Measurements from ENCODE around the gene USP7. TPM values are rescaled to one million over a fixed set of nuclear protein-coding genes. Genes with fewer than 3 reads are reported as not detected.

USP7 gene
- total and polyA plus RNA-seq, 7 experiments from 2014 or later: 8.9 to 261 (median 176) TPM

GRCh38 chr16:8928467-8928957 is 35.2 kb downstream of the USP7 start:
- intact Hi-C loops (cut with micrococcal nuclease): no loop called here
- Mint-ChIP-seq H3K27ac (no peak overlapping the region), H3K4me3 (no peak overlapping the region), H3K27me3 (no peaks in the 10 kb centered on the region), H3K4me1 (peaks cover 23 to 68% (median 45%) of the 10 kb centered on the region in 7 donors), H3K36me3 (peaks cover 8 to 34% (median 24%) of the 10 kb centered on the region in 5 donors), H3K9me3 (no peaks in the 10 kb centered on the region)
- ATAC-seq (no peak), DNase-seq (no peak)
- CTCF ChIA-PET: no interaction called here
- Histone ChIP-seq H3K27me3 (ENCODE audit: control insufficient read depth in 2 of 2, insufficient read depth in 2 of 2, low read length in 2 of 2) (no peaks in the 10 kb centered on the region), H3K4me1 (ENCODE audit: control insufficient read depth in 2 of 2, insufficient read depth in 2 of 2, low read length in 2 of 2) (peaks cover 0 to 10% of the 10 kb centered on the region in 2 donors), H3K36me3 (ENCODE audit: control insufficient read depth in 2 of 3, insufficient read depth in 3 of 3, low read length in 3 of 3) (peaks cover 0 to 47% (median 16%) of the 10 kb centered on the region in 3 experiments), H3K27ac (ENCODE audit: low read depth, low read length) (no peak overlapping the region), H3K4me3 (ENCODE audit: low read length) (no peak overlapping the region), H3K9me3 (ENCODE audit: control insufficient read depth in 2 of 3, low read length in 3 of 3) (no peaks in the 10 kb centered on the region)
- POLR2A ChIA-PET: no interaction called here

GRCh38 chr16:8926827-8927226 is 36.9 kb downstream of the USP7 start:
- ChIA-PET CTCF (no interaction called here), POLR2A (no interaction called here)
- no peak for DNase-seq
- Mint-ChIP-seq H3K27me3 (no peaks in the 10 kb centered on the region), H3K4me1 (peaks cover 15 to 55% (median 40%) of the 10 kb centered on the region in 7 donors), H3K9me3 (no peaks in the 10 kb centered on the region), H3K4me3 (no peak overlapping the region), H3K27ac (peak overlapping the region in 1 of 9 donors; percentile 29), H3K36me3 (peaks cover 8 to 36% (median 24%) of the 10 kb centered on the region in 5 donors)
- peaks cover 2 to 64% (median 16%) of the 10 kb centered on the region in 3 experiments for H3K36me3 ChIP-seq (ENCODE audit: control insufficient read depth in 2 of 3, insufficient read depth in 3 of 3, low read length in 3 of 3)
- no peaks in the 10 kb centered on the region for H3K27me3 ChIP-seq (ENCODE audit: control insufficient read depth in 2 of 2, insufficient read depth in 2 of 2, low read length in 2 of 2)
- ATAC-seq: no peak
- no peaks in the 10 kb centered on the region for H3K9me3 ChIP-seq (ENCODE audit: control insufficient read depth in 2 of 3, low read length in 3 of 3)
- H3K4me1 ChIP-seq (ENCODE audit: control insufficient read depth in 2 of 2, insufficient read depth in 2 of 2, low read length in 2 of 2): no peaks in the 10 kb centered on the region
- intact Hi-C loops (cut with micrococcal nuclease): no loop called here
- no peak overlapping the region for H3K27ac ChIP-seq (ENCODE audit: low read depth, low read length)
- no peak overlapping the region for H3K4me3 ChIP-seq (ENCODE audit: low read length)

GRCh38 chr16:8925455-8925854 is 38.3 kb downstream of the USP7 start:
- Histone ChIP-seq H3K4me1 (ENCODE audit: control insufficient read depth in 2 of 2, insufficient read depth in 2 of 2, low read length in 2 of 2) (peaks cover 0 to 3% of the 10 kb centered on the region in 2 donors), H3K27me3 (ENCODE audit: control insufficient read depth in 2 of 2, insufficient read depth in 2 of 2, low read length in 2 of 2) (no peaks in the 10 kb centered on the region), H3K27ac (ENCODE audit: low read depth, low read length) (no peak overlapping the region), H3K4me3 (ENCODE audit: low read length) (no peak overlapping the region), H3K9me3 (ENCODE audit: control insufficient read depth in 2 of 3, low read length in 3 of 3) (no peaks in the 10 kb centered on the region), H3K36me3 (ENCODE audit: control insufficient read depth in 2 of 3, insufficient read depth in 3 of 3, low read length in 3 of 3) (peaks cover 14 to 78% (median 18%) of the 10 kb centered on the region in 3 experiments)
- ATAC-seq (no peak), DNase-seq (no peak)
- POLR2A ChIA-PET: no interaction called here
- no peaks in the 10 kb centered on the region for H3K9me3 Mint-ChIP-seq
- no peaks in the 10 kb centered on the region for H3K27me3 Mint-ChIP-seq
- H3K4me3 Mint-ChIP-seq: no peak overlapping the region
- CTCF ChIA-PET: no interaction called here
- H3K27ac Mint-ChIP-seq: no peak overlapping the region
- peaks cover 8 to 43% (median 24%) of the 10 kb centered on the region in 5 donors for H3K36me3 Mint-ChIP-seq
- peaks cover 9 to 58% (median 42%) of the 10 kb centered on the region in 7 donors for H3K4me1 Mint-ChIP-seq
- intact Hi-C loops (cut with micrococcal nuclease): no loop called here

GRCh38 chr16:8924214-8924613 is 39.5 kb downstream of the USP7 start:
- Histone ChIP-seq H3K4me3 (ENCODE audit: low read length) (no peak overlapping the region), H3K27ac (ENCODE audit: low read depth, low read length) (no peak overlapping the region), H3K27me3 (ENCODE audit: control insufficient read depth in 2 of 2, insufficient read depth in 2 of 2, low read length in 2 of 2) (no peaks in the 10 kb centered on the region), H3K9me3 (ENCODE audit: control insufficient read depth in 2 of 3, low read length in 3 of 3) (no peaks in the 10 kb centered on the region), H3K4me1 (ENCODE audit: control insufficient read depth in 2 of 2, insufficient read depth in 2 of 2, low read length in 2 of 2) (peaks cover 0 to 16% of the 10 kb centered on the region in 2 donors), H3K36me3 (ENCODE audit: control insufficient read depth in 2 of 3, insufficient read depth in 3 of 3, low read length in 3 of 3) (peaks cover 14 to 81% (median 20%) of the 10 kb centered on the region in 3 experiments)
- no peak overlapping the region for H3K4me3 Mint-ChIP-seq
- no peaks in the 10 kb centered on the region for H3K9me3 Mint-ChIP-seq
- intact Hi-C loops (cut with micrococcal nuclease): no loop called here
- peak overlapping the region in 8 of 9 donors; percentile 17 to 79 (median 42) for H3K27ac Mint-ChIP-seq
- no peaks in the 10 kb centered on the region for H3K27me3 Mint-ChIP-seq
- CTCF ChIA-PET: no interaction called here
- DNase-seq (no peak), ATAC-seq (no peak)
- peaks cover 16 to 67% (median 47%) of the 10 kb centered on the region in 7 donors for H3K4me1 Mint-ChIP-seq
- POLR2A ChIA-PET: no interaction called here
- peaks cover 2 to 48% (median 23%) of the 10 kb centered on the region in 5 donors for H3K36me3 Mint-ChIP-seq

GRCh38 chr16:8923199-8923598 is 40.5 kb downstream of the USP7 start:
- no peaks in the 10 kb centered on the region for H3K27me3 ChIP-seq (ENCODE audit: control insufficient read depth in 2 of 2, insufficient read depth in 2 of 2, low read length in 2 of 2)
- Mint-ChIP-seq H3K4me3 (no peak overlapping the region), H3K9me3 (no peaks in the 10 kb centered on the region), H3K27me3 (no peaks in the 10 kb centered on the region), H3K4me1 (peaks cover 11 to 67% (median 44%) of the 10 kb centered on the region in 7 donors), H3K27ac (peak overlapping the region in 1 of 9 donors; percentile 32), H3K36me3 (peaks cover 0 to 47% (median 16%) of the 10 kb centered on the region in 5 donors)
- DNase-seq (no peak), ATAC-seq (no peak)
- peaks cover 14 to 81% (median 16%) of the 10 kb centered on the region in 3 experiments for H3K36me3 ChIP-seq (ENCODE audit: control insufficient read depth in 2 of 3, insufficient read depth in 3 of 3, low read length in 3 of 3)
- H3K4me1 ChIP-seq (ENCODE audit: control insufficient read depth in 2 of 2, insufficient read depth in 2 of 2, low read length in 2 of 2): peaks cover 0 to 17% of the 10 kb centered on the region in 2 donors
- POLR2A ChIA-PET: no interaction called here
- no peaks in the 10 kb centered on the region for H3K9me3 ChIP-seq (ENCODE audit: control insufficient read depth in 2 of 3, low read length in 3 of 3)
- CTCF ChIA-PET: no interaction called here
- no peak overlapping the region for H3K27ac ChIP-seq (ENCODE audit: low read depth, low read length)
- intact Hi-C loops (cut with micrococcal nuclease): no loop called here
- H3K4me3 ChIP-seq (ENCODE audit: low read length): no peak overlapping the region

- no peak overlapping the region for H3K4me3 ChIP-seq (ENCODE audit: low read length)
- Mint-ChIP-seq H3K4me3 (peak overlapping the region in 1 of 10 donors; percentile 20), H3K27me3 (no peaks in the 10 kb centered on the region), H3K36me3 (peaks cover 0 to 51% (median 13%) of the 10 kb centered on the region in 5 donors), H3K27ac (peak overlapping the region in 6 of 9 donors; percentile 14 to 77 (median 40)), H3K9me3 (no peaks in the 10 kb centered on the region), H3K4me1 (peaks cover 11 to 70% (median 37%) of the 10 kb centered on the region in 7 donors)
- H3K36me3 ChIP-seq (ENCODE audit: control insufficient read depth in 2 of 3, insufficient read depth in 3 of 3, low read length in 3 of 3): peaks cover 14 to 83% (median 14%) of the 10 kb centered on the region in 3 experiments
- CTCF ChIA-PET: interaction anchor here (0.5 kb wide), 1 partner anchor 117 kb away, joined by 5 read pairs; no protein-coding TSS in a partner anchor
- POLR2A ChIA-PET: interaction anchor here (0.6 kb wide), 2 partner anchors 18 to 262 kb away, joined by 3 to 5 read pairs; no protein-coding TSS in a partner anchor
- intact Hi-C loops (cut with micrococcal nuclease): no loop called here
- no peak overlapping the region for H3K27ac ChIP-seq (ENCODE audit: low read depth, low read length)
- ATAC-seq: no peak
- no peak for DNase-seq
- H3K9me3 ChIP-seq (ENCODE audit: control insufficient read depth in 2 of 3, low read length in 3 of 3): no peaks in the 10 kb centered on the region
- no peaks in the 10 kb centered on the region for H3K27me3 ChIP-seq (ENCODE audit: control insufficient read depth in 2 of 2, insufficient read depth in 2 of 2, low read length in 2 of 2)
- peaks cover 0 to 17% of the 10 kb centered on the region in 2 donors for H3K4me1 ChIP-seq (ENCODE audit: control insufficient read depth in 2 of 2, insufficient read depth in 2 of 2, low read length in 2 of 2)
Observed at GRCh38 chr16:8921347-8921984, 42.2 kb downstream of the USP7 start.
